22Rv1 (cell line): Measurements from ENCODE around the gene PDK3.

Source experiments
- H3K27ac ChIP-seq: fragments of 450-650 bp; 2 replicates; pipeline ENCODE4 v1.5.1; 2017
- ZFX ChIP-seq: fragments of 450-650 bp; IDR thresholded peaks from 2 replicates; pipeline ENCODE4 v1.6.1; 2017; ENCODE audit warnings: antibody characterized with exemption, borderline replicate concordance
- TF ChIP-seq, protein P1 (sequence below): fragments of 450-650 bp; IDR thresholded peaks from 2 replicates; pipeline ENCODE4 v1.5.1; 2017; ENCODE audit warnings: mild to moderate bottlenecking

Gene PDK3

DNA sequence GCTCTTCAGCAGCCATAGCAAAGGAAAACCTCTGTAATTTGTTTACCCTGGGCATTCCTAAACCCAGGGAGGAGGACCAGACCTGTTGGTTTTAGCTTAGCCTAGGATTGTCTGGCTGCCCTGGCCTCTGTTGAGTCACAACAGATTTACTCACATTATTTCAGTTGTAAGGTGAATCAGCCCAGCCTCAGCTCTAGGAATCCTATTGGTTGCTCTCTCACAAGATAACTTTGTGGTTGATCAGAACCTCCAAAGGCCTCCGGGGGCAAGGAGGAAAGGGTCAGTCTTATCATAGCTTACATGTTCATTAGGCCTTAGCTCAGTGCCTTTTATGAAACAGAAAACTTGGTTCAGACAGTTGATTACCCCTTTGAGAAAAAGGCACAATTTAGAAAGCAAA, 41.0 kb downstream of the PDK3 start:
- TF ChIP-seq, protein P1, sequence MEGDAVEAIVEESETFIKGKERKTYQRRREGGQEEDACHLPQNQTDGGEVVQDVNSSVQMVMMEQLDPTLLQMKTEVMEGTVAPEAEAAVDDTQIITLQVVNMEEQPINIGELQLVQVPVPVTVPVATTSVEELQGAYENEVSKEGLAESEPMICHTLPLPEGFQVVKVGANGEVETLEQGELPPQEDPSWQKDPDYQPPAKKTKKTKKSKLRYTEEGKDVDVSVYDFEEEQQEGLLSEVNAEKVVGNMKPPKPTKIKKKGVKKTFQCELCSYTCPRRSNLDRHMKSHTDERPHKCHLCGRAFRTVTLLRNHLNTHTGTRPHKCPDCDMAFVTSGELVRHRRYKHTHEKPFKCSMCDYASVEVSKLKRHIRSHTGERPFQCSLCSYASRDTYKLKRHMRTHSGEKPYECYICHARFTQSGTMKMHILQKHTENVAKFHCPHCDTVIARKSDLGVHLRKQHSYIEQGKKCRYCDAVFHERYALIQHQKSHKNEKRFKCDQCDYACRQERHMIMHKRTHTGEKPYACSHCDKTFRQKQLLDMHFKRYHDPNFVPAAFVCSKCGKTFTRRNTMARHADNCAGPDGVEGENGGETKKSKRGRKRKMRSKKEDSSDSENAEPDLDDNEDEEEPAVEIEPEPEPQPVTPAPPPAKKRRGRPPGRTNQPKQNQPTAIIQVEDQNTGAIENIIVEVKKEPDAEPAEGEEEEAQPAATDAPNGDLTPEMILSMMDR, result no peak
- TF ChIP-seq ZFX, result no peak
- H3K27ac ChIP-seq, result no peak overlapping the region

DNA sequence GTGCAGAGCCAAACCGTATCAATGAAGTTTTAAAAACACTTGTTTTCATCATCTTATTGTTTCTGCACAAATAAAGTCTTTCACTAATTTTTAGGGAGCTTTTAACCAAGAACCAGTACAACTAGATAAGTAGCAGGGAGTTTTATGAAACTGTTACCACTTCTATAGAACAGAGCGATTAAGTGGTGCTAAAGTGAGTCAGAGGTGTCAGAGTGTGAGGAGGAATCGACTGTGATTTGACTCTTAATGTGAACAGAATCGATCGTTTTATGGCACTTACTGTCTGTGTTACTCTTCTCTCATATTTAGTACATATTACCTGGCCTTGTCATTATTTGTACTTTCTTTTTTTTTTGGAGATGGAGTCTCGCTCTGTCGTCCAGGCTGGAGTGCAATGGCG, 43.3 kb downstream of the PDK3 start:
- TF ChIP-seq, protein P1, result no peak
- no peak for TF ChIP-seq ZFX
- no peak overlapping the region for H3K27ac ChIP-seq

DNA sequence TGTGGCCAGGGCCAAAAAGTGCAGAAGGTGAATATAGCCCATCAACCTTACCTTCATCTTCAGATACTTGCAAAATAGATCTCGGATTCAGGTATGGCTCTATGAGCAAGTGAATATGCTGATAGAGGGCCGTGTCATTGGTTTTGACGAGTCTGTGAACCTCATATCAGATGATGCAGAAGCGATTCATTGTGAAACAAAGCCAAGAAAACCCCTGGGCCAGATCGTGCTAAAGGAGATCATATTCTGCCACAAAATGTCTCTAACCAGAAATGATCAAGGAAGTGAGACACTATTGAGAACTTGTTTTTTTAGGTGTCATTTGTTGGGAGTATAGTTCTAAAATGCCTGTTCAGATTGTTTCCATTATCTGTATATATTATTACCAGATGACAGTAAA, 48.3 kb downstream of the PDK3 start:
- no peak overlapping the region for H3K27ac ChIP-seq
- TF ChIP-seq ZFX, result no peak
- TF ChIP-seq, protein P1, result no peak

DNA sequence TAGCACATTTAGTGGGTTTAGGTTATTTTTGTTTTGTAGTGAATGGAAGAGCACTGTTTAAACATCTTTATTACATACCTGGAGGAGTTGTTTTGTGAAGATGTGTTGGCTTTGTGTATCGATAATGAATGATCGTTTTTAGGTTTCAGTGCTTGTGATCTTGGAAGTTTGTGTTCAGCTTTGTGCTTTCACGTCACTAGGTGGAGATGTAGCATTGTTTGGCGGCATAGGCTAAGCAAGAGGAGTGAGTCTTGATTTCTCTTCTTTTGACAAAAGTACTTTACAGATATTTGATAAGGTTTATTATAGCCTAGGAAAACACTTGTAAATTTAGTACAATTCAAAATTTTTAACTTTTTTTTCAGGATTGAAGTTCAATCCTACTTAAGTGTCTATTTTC, 50.4 kb downstream of the PDK3 start:
- no peak for TF ChIP-seq ZFX
- TF ChIP-seq, protein P1, result peak; percentile 36
- H3K27ac ChIP-seq, result no peak overlapping the region

DNA sequence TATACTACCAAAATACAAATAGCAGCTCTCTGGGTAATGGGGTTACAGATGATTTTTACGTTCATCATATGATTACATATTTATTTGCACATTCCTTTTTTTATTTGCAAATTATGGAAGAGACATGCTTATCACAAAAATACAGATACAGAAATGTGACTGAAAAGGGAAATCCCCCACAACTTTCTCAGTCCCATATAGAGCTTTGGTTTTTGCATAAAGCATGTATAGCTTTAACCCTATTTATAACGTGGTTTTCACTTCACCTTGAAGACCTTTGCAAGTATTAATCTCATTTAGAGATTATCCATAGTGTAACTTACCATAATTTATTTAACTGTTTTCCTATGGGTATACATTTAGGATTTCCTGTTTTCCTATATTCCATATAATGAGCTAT, 55.4 kb downstream of the PDK3 start:
- H3K27ac ChIP-seq, result no peak overlapping the region
- TF ChIP-seq, protein P1, result no peak
- TF ChIP-seq ZFX, result no peak

DNA sequence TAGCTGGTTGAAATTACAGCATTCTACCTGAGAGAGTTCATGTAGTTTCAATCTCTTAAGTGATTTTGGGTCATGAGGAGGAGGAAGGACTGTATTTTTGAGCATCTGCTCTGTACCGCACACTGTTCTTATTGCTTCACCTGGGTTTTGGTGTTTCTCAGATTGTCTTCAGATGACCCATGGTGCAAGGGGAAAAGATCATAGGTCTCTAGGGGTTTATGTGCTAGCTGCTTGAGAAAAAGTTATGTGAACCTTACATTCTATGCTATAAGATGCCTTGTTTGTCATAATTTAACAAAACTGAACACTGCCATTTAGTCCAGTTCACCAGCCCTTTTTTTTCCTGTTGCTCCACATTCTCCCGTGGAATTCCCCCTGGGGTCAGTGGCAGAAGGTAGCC, 60.4 kb downstream of the PDK3 start:
- H3K27ac ChIP-seq, result no peak overlapping the region
- TF ChIP-seq, protein P1, result no peak
- no peak for TF ChIP-seq ZFX

DNA sequence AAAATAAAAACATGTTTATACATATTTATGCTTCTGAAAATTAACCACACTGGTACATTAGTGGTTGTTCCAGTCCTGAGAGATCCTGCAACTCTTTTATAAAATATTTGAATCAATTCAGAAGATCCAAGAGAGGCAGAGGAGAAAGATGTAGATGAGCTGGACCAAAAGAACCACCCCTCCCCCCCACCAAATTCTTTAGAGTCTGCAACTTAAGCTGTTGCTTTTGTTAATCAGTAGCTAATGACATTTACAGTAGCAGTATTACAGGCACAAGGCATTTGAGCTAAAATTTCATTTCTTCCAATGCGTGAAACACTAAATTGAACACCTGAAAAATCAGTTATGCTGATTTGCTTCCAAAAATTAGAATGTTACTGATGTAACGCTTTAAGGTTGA, 61.5 kb downstream of the PDK3 start:
- TF ChIP-seq, protein P1, result no peak
- TF ChIP-seq ZFX, result no peak
- H3K27ac ChIP-seq, result no peak overlapping the region
